HG03378 (cell line): ENCODE measurements around the gene THRB.
A peak's percentile ranks its signal among the peaks of the same experiment; 100 is the strongest.

Experiments
- ATAC-seq: cut with Tn5 transposase; IDR thresholded peaks from one replicate; pipeline ENCODE4 v1.9.1; 2021; ENCODE audit warnings: mild to moderate bottlenecking, moderate library complexity; ENCODE audit not compliant: unreplicated experiment

Gene THRB

DNA sequence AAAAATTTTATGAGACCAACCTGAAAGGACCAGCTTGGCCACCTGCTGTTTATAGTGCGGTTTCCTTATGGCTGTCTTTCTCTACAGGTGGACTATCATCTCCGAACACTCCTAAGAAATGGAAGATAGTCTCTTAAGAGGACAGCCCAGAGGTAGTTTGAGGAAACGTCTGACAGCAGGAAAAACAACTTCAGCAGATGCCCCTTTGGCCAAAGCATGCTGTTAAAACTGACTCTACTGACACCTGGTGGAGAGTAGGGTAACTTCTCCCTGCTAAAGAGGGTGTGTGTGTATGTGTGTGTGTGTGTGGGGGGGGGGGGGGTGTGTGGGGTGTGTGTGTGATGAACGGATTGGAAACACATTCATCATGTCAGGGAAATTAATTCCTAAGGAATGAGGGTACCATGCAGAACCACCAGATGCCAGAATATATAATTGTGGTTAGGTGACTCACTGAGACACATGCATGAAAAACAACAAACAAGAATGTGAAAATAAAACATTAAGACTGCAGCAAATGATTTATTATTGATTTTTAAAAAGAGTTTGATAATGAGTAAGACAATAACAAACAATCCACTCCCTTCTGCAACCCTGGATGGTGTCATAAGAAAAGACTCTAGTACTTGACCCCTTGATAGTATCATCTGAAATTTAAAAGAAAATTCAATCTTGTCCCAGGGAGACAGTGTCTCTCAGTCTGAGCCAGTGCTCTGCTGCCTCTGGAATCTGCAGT lies 256.5 kb downstream of the THRB start:
- peak; percentile 92 for ATAC-seq

DNA sequence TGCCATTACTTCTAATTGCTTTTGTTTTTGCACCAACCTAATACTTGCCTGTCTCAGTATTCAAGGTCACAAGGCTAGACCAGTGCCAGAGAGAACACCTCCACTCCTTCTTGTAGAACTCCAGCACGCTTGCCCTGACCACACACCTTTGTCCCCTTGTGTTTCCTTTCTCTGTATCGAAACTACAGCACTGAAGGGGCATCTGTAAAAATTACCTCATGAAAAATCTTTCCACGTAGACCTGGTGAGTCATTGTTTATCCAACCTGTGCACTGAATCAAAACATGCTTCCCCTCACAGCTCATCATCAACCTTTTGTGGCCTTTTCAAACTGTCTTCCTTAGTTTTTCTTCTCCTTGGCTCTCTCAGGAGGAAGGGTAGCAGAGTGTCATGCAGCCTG lies 259.5 kb downstream of the THRB start:
- ATAC-seq: no peak

DNA sequence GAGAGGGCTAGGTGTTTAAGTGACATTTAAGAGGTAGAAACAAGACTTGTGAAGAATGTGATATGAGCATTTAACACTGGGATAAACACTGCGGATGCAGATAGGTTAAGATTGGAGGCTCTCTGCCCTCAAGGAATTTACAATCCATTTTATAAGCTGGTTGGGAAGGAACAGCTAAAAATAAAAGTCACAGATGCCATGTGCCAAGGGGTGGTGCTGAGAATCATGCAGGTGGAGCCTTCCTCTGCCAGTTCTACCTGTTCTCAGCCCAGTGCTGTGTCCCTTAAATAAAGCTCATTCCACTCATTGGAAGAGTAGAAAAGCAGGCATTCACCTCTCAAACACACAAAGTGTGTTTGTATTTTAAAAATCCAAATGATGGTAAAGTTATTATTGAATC lies 261.9 kb downstream of the THRB start:
- no peak for ATAC-seq

DNA sequence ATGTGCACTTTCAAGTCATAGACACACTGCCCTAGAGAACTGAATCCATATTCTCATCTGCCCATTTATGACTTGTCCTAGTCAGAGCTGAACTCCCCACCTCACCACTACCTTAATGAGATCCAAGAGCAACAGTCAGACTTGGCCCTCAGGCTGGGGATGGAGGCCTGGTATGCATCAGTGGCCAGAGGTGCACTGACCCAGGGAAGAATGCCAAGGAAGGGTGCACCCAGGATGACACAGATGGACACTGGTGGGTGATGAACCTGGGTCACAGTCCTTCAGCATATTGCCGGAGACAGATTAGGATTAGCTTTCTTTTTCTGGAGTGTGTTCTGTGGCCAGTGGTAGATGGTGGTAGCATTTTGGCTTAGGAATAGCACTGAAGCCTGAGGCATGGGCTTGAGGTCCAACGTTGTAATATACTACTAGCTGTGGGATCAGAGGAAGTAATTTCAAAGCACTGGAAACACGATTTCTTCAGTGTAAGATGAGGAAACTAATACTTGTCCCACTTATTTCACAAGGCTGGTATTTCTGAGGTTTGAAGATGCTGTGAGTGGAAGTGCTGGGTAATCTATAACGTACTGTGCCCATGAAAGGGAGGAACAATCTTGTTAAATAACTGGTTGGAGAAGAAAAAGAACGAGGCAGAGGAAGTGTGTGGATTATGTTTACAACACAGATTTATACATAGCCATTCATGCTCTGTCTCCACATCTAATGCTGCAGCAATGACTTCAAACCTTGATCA lies 265.0 kb downstream of the THRB start:
- no peak for ATAC-seq

DNA sequence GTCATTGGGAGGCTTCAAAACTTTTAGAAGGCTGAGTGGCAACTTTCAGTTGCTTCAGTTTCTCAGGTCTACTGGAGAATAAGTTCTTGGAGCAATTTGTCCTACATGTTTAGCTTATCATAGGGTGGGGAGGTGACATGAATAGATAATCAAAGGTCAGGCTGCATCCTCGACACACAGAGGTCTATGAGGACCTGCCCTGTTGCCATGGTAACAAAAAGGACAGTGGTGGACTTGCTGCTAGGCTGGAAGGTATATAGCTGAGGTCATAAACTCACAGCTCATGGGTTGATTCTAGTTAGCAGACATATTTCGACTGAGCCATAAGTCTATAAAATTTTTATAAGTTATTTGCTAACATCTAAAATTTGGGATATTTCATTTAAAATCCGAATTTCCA lies 267.0 kb downstream of the THRB start:
- no peak for ATAC-seq

- ATAC-seq: no peak
These were observed 268.3 kb downstream of the THRB start for GRCh38 chr3:24226397-24226796.

DNA sequence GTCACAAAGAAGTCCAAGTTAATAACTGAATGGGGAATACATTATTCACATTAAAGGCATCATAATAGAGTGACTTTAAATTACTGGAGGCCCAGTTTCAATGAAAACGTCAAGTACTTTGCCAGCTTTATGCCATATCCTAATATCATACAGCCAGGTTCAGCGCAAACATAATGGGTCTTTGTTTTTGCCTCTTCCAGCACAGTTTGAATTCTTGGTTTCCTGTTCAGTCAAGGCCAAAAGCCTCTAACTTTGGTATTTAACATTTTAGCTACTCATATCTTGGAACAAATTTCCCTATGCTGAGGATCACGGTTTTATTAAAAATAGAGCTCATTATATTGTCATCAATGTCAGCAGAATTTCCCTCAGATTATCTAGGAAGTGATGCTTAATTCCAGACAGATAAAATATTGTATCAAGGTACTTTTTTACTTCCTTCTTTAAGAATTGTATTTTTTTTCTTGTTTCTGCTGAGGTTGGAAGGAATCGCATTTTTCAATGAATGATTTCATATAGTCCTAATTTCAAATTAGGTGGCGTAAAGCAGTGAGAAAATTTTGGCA lies 269.2 kb downstream of the THRB start:
- ATAC-seq: no peak

DNA sequence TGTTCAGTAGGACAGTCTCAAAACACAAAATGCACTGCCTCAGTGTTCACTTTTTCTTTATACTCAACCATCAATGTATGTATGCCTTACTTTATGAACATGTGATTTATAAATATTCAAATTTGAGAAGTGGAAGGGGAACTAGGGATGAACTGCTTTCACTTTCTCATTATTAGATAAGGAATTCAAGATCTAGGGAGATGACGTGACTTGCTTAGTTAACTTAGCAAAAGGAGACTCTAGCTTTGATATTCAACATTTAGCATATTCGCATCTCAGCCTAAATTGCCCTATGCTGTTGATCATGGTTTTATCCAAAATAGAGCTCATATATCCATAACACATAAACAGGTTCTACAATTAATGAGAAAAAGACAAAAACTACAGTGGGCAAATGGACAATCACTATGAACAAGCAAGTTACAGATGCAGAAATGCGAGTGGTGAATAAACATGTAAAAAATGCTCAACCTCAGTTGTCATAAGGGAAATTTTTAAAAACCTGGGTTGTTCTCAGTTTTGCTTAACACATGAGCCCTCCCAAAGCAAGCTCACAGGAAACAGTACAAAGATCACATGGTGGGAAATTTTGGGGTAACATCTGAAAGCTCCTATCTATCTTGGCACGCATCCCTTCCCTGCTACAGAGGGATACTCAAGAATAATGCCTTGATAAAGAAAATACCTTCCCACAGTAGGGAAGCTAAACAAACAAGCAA lies 269.8 kb downstream of the THRB start:
- no peak for ATAC-seq

GRCh38 chr3:24222165-24222805 lies 272.4 kb downstream of the THRB start:
- ATAC-seq: no peak

GRCh38 chr3:24220859-24221657 lies 273.6 kb downstream of the THRB start:
- no peak for ATAC-seq

DNA sequence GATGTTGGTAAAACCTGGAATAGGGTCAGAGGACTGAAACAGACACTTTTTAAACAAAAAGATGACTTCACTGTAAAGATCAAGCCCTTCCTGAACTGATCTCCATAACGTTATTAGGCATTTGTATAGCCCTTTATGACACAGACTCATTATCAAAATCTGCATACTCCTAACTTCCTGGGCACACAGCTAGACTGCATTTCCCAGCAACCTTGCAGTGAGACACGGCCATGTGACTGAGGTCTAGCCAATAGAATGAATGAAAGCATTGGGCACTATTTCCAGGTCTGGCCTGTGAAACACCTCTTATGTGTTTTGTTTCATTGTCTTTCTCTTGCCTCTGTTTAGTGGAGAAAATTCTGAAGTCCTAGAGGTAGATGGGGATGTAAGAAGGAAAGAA lies 279.1 kb downstream of the THRB start:
- no peak for ATAC-seq

DNA sequence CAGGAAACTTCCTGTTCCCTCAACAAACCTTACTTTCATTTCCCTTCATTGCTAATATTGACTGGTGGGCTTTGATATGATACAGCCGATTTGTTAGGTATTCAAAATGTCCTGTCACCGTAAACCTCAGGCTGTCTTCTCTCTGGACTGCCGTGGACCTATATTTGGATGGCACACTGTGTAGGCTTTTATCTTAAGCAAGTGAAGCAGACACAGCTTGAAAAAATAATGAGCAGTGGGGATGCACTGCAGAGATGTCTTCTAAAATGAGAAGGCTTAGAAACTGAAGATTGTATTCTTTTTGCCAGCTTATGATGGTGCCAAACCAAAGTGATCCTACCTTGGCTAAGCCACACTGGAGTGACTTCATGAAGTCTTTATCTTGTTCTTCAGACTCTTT lies 283.3 kb downstream of the THRB start:
- ATAC-seq: no peak

GRCh38 chr3:24202071-24202470 lies 292.6 kb downstream of the THRB start:
- ATAC-seq: no peak

GRCh38 chr3:24201301-24201700 lies 293.3 kb downstream of the THRB start:
- no peak for ATAC-seq

- ATAC-seq: no peak
These were observed 294.8 kb downstream of the THRB start for GRCh38 chr3:24199775-24200247.

DNA sequence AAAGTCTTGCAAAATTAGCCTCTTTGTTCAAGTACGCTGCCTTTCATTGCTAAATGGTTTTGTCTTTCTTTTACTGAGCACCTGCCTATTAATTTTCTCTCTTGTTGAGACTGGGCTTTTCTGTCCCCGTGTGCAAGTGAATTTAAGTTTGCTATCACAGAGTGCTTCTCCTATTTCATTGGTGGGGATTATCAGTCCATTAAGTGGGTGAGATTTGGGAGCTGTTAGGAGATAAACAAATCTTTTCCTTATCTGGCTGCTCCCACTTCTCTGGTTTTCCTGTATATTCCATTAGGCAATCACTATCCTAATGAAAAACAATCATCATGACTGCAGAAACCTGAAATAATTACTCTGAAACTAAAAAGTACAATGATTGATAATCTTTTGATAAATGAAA lies 295.4 kb downstream of the THRB start:
- no peak for ATAC-seq

DNA sequence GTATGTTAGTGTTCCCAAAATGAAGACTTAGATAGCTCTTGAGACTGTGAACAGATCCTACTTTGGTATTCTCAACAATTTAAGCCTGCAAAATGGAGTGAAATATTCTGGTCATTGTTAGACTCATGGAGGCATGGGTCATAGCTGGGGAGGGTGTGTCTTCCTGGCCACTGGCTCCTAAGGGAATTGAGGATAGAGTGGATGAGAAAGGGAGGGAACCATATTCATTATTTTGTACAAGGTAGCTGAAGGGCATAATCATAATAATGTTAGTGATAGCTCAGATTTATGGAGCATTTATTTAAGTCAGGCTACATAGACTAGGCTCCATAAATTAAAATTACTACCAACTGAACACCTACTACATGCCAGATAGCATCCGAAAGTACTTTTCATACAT lies 295.9 kb downstream of the THRB start:
- ATAC-seq: no peak

GRCh38 chr3:24197809-24198208 lies 296.8 kb downstream of the THRB start:
- ATAC-seq: no peak

DNA sequence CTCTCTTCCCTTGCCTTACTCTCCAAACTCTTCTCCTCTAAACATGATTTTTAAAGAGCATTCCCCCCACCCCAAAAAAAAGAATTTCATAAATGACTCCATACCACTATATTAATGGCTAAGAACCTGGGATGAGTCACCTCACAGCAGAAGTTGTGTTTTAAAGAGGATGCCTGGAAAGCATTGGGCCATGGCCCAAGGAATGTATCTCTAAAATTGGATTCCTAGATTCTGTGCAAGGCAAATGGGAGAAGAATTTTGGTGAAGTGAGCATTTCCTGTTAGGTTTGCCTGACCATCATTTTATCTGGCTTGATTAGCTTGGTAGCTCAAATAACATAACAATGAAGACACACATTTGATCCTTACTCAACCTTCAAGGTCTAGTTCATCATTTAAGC lies 298.1 kb downstream of the THRB start:
- ATAC-seq: no peak
